Stimulated activated CD4-positive, alpha-beta T cell treated with anti-CD3 and anti-CD28 coated beads, Interleukin-15, amount 100 ng/mL, for 1 hour (primary cell): ENCODE measurements around the gene IFT122.
"Not testable (repeated sequence)": the region's sequence is repeated elsewhere in the genome, so short reads cannot be mapped to it uniquely, and the experiment has no call there.

ENCODE experiments used
- DNase-seq, 2 donors: peaks; one replicate each; pipeline ENCODE4 v3.0.0-alpha.2; 2020; ENCODE audit warnings: low read depth in 1 of 2, low spot score in 1 of 2

IFT122 gene

DNA sequence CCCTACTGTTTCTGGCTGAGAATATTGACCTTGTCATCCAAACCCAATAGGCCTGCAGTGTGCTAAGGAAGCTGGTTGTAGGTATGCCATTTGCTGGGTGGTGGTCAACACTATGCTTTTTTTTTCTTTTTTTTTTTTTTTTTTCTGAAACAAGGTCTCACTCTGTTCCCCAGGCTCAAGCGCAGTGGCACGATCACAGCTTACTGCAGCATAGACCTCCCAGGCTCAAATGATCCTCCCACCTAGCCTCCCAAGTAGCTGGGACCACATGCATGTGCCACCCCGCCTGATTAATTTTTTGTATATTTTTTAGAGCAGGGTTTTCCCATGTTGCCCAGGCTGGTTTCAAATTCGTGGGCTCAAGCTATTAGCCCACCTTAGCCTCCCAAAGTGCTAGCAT, 52.7 kb downstream of the IFT122 start:
- no peak for DNase-seq

DNA sequence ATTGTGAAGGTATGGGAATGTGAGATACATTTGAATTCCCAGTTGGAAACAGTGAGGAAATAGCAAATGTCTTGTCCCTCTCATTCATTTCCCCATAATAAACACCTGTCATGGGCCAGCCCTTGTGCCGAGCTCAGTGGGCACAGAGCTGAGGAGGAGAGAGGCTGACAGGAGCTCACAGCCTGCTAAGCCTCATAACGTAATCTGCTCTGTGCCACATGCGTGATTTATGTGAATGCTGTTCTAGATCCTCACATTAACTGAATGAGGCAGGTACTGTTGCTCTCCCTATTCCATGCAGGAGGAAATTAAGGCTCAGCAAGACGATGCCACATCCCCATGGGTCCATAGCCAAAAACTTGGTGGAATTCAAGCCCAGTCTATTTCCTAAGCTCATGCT, 53.2 kb downstream of the IFT122 start:
- no peak for DNase-seq

DNA sequence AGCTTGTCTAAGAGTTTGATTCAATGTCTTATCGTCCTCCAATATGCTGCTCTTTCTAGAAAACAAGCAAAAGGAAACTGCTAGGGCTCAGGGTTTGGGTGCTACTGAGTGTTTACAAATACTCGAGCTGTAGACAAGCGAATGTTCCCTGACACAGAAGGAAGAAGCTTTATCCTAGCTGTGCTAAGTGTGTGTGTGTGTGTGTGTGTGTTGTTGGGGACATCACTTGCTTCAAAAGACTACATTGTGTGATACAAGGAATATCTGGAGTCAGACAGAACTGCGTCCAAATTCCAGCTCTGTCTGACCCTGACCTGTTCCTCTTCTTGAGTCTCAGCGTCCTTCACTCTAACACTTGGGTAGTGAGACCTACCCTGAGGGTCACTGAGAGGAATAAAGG, 54.5 kb downstream of the IFT122 start:
- DNase-seq, result not testable (repeated sequence)

DNA sequence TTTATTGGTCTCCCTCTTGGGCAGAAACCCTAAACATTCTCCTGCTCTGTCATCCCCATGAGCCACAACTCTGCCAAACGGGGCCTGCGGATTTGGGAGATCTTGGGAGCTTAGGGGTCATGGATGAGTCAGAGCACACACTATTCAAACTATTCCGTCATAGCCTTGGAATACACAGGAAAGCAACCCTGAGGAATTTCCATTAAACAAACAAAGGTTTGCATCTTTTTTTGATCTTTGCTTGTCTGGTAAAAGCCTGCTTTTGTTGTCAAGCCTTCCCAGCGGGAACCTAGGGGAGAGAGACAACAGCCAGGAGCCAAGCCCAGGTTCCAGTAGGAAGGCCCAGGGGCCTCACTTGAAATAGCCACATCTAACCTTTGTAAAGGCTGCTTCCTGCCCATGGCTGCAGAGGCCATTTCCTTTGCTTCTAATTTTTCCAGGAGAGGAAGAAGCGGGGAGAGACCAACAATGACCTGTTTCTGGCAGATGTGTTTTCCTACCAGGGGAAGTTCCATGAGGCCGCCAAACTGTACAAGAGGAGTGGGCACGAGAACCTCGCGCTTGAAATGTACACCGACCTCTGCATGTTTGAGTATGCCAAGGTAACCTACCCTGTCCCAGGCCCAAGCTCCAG, 55.1 kb downstream of the IFT122 start:
- not testable (repeated sequence) for DNase-seq

DNA sequence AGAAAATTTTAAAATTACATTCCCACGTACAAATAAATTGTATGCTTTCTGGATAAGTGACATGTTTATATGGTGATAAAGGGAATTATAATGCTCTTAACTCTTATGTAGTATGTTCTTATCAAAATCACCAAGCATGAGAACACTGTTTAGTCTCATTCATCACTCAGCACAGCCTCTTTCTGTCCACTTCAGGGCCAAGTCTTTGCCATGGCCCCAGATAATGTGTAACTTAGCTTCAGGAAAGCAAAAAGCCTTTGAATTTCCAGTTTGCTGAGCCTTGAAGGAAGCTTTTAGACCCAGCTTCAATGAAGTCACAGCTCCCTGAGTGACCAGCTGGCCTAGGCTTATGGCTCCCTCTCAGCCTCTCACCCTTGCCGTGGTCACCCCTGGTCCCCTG, 57.9 kb downstream of the IFT122 start:
- not testable (repeated sequence) for DNase-seq

DNA sequence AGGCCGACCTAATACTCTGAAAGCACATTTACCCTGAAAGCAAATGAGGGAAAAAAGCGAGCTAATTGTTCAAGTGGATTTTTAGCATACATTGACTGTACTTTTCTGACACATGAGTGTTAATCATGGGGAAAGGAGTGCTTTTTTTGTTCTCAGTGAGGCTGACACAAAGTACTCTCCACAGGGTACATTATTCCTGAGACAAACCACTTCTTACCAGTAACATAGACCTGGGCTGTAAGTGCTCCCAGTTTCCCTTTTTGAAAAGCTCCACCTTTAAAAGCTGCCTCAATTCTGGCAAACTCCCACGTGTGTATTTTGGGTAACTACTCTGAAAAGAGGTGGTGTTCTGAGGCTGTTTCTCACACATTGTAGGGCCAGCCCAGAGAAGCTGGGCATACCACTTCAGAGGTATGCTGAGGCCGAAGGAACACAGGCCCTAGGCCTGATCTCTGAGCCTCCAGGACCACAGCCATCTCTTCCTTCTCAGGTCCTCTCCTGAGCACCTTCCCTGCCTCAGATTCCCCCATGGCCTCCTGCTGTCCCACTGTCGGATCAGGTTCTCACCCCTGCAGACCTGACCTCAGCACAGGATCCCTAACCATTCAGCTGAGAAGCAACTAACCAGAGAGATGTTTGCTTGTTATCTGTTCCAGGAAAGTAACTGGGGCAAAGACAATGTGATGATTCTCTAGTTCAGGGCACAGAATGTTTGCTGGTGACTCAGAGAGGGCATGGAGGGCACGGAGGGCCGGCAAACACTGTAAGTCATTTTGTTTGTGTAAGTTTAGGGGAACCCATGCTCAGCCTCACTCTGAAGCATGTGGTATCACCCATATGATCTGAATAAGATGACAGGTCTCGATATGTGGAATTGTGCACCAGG, 58.8 kb downstream of the IFT122 start:
- DNase-seq, result not testable (repeated sequence)

DNA sequence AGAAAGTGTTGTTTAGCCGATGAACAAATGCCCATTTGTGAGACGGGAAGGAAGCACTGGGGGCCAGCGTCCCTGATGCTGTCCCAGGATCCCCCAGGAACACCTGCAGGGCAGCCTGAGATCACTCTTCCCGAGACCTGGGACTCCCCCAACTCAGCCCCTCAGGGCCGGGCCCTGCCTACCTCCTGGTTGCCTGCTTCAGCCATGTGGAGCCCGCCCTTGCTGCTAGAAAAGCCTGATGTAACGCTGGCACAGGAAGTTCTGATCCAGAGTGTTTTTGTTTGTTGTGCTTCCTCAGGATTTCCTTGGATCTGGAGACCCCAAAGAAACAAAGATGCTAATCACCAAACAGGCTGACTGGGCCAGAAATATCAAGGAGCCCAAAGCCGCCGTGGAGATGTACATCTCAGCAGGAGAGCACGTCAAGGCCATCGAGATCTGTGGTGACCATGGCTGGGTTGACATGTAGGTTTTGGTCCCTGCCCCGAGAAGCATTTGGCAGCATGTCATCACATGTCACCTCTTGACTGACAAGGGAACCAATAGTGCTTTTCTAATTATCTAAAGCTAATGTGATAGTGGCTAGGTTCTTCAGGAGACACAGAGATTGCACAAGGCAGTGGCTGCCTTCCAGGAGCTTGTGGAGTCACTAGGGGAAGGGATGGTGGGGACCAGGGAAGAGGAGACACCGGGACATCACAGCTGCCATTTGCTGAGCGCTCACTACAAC, 59.7 kb downstream of the IFT122 start:
- DNase-seq, result not testable (repeated sequence)

DNA sequence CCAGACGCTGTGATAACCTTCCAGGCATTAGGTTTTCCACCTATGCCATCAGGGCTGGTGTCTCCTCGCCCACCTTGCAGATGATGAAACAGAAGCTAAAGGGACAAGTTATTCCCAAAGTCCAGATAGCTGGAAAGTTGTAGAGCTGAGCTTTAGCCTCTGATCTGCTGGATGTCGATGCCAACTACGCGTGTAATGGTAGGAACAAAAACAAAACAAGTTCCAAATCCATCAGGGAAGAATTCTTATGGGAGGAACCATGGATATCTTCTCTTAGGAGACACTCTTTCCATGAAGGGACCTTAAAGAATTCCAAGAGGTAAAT, 60.3 kb downstream of the IFT122 start:
- DNase-seq, result no peak

DNA sequence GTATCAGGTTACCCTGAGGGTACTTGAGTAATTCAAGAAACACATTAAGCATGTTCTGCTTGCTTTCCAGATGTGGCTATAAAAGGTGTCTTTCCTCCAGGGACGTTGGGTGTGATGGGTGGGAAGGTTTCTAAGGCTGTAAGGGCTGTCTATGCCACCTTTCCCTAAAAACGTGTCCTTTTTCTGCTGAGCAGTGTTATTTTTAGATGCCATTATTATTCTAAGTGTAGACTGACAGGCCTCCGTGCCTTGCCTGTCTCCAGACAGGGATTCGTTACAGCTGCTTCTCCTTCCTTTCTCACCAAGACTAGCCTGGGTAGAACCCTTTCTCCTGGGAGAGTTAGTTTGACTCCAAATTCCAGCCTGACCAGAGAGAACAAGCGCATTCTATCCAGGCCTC, 61.6 kb downstream of the IFT122 start:
- no peak for DNase-seq

DNA sequence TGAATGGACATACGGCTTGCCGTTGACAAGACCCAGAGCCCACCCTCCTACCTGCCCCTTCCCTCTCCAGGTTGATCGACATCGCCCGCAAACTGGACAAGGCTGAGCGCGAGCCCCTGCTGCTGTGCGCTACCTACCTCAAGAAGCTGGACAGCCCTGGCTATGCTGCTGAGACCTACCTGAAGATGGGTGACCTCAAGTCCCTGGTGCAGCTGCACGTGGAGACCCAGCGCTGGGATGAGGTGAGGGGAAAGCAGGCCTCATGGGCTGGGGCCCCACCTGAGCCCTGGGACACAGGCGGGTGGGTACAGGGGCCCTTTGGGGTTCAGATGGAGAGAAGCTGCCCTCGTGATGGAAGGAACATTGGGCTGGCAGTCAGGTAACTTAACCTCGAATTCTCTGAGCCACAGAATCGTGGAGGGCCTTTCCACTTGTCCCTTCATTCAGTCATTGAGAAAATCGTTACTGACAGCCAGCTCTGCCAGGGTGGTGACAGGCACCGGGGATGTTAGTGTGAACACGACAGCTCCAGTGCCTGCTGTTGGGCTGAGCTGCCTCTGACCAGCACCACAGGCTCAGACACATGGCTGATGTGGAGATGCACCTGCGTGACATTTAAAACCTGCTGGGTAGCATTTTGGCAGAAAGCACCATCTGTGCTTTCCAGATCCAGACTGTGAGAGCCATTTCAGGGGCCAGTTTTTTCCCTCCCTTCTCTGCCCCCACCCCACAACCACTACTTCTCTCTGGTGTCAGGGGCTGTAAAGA, 62.8 kb downstream of the IFT122 start:
- DNase-seq, result no peak

DNA sequence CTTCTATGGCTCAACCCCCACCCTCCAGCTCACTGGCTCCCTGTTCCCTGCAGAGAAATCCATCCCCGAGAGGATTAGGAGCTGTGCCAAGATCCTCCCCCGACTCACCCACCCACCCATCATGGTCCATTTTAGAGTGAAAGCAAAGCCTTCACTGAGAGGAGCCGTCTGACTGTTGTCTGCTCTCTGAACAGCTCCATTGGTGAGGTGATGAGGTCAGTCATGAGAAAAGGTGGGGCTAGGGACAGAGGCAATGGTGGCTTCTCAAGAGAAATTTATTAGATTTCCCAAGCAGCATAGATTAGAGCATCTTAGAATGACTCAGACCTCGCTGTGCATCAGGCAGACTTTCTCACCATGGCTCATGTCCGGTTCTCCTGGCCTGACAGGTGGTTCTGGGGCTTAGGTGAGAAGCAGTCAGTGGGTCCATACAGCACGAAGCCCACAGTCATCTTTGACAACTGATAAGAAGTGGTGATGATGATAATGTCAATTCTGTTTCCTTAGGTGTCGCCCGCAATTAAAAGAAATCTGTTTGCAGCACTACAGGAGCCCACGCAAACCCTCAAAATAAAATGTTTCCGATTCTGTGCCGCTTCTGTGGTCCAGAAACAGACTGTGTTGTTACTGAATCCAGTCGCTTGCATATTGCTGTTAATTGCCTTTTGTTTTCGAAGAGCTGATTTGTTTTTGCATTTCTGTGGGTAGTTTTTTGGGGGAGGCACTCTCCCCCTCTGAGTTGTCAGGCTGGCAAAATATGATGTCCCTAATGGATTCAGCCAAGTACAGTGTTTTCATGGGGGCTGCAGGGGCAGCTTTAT, 63.7 kb downstream of the IFT122 start:
- DNase-seq, result no peak

DNA sequence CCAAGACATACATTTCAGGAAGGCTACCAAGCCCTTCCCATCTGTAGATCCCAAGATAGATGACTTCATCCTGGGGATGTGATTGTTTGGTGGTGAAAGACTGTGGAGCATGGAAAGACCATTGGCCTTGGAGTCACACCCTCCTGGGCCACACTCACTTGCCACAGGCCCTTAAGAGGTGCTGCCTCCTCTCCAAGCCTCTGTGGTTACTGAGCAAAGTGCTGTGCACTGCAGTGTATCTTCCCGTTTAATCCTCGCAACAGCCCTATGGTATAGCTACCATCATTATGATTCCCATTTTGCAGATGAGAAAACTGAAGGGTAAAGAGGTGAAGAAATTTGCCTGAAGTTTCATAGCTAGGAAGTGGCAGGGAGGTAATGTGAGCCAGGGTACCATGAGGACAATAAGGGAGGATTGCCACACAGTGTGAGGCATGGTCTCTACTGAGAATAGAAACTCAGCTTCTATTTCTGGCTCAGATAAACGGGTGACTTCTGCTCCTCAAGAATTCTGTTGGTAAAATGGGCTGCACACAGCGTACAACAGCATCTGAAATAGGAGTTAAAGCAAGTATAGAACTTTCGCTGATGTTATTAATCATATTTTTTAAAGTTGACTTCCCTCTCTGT, 64.6 kb downstream of the IFT122 start:
- DNase-seq, result no peak

DNA sequence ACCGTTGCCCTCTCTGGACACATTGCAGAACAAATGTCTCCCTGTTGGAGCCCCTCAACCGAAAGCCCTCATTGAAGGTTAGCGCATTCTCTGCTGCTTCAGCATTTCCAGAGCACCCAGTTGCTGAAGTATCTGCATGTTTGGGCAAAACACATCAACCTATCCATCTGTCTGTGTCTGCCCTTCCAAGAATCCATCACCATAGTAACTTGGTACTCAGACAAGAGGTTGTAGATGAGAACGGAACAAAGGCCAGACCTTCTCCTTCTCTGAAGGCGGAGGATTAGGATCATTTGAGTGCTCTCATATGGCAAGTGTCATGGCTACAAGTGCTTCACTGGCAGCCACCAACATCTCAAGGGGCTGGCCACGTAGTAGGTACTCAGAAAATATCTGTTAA, 65.3 kb downstream of the IFT122 start:
- no peak for DNase-seq

DNA sequence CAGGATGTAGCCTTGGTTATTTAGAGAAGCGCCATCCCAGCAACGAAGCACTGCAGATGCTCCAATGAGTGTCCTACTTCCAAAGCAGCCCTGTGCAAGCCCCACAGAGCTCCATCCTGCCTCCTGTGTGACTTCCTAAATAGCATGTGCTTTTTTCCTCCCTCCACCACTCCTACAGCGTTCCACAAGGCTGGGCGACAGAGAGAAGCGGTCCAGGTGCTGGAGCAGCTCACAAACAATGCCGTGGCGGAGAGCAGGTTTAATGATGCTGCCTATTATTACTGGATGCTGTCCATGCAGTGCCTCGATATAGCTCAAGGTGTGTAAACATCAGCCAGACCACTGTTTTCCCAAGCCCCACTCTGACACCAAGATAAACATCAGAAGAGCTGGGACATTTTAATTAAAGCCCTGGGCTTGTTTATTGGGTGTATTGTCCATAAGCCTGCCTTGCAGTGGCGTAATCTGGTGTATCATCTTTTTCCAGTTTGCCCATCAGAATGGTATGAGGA, 66.3 kb downstream of the IFT122 start:
- no peak for DNase-seq

DNA sequence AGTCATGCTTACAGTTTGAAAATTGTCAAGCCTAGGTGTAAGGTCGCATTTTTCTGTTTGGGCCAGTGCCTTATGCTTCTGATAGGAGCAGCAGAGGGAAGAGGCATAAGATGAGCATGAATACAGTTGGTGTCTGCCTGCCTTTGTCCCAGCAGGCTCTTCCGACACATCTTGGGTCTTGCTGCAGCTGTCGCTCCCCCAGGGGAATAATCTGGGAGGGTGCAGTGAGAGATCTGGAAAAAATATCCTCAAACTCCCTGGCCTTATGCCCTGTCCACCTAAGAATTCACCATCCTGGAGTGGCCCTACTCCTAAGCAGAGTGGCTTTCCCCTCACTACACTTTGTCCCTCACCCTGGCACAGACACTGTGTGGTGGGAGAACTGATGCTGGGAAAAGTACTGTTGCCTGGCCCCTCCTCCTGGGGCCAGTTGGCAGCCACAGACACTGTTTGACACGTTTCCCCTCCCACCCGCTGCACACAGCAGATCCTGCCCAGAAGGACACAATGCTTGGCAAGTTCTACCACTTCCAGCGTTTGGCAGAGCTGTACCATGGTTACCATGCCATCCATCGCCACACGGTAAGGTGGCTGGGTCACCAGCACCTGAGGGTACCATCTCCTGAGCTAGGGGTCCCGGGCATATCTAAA, 67.3 kb downstream of the IFT122 start:
- DNase-seq, result no peak

DNA sequence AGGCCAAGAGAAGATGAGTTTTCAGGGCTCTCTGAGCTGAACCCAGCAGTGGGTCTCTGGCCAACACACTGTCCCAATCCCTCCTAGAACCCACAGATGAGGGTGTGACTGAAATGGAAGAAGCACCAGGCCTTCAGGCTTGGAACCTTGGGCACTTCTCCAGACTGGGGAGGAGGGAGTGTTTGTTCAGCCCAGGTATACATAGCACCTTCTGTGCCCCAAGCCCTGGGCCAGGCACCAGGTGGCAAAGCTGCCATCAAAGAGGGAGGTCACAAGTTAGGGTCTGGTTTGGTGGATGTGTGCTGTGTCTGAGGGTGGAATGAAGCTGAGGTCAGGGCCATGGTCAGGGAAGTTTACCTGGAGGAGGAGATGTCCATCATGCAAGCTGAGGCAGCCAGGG, 72.6 kb downstream of the IFT122 start:
- DNase-seq, result no peak

DNA sequence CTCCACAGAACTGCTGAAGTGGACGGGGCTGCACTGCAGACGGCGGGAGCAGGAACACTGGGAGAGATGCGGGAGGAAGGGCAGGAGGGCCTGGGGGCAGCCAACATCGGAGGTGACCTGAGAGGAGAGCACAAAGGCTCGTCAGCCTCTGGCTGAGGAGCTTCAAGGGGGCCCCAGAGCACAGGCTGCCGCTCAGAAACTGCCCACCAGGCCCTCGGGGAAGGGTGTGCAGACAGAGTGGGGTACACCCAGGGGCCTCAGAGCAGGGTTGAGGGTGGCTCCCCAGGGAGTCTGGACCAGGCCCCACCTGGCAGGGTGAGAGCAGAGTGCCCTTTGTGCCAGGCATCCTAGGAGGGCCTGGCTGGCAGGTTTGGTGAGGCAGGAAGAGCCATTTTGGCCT, 73.7 kb downstream of the IFT122 start:
- no peak for DNase-seq

DNA sequence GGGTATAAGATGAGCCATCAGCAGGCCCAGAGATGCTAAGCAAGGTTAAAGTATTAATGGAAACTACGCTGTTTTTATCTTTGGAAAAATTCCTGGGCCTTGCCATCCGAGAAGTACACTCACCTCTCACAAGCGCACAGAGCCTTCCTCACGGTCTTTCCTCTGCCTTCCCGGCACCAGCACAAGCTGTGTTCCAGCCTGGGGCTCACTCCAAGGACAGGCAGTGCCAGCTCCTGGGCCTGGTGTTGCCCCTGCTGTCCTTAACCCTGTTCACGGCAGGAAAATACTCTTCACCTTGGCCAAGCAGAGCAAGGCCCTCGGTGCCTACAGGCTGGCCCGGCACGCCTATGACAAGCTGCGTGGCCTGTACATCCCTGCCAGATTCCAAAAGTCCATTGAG, 74.1 kb downstream of the IFT122 start:
- DNase-seq, result no peak

DNA sequence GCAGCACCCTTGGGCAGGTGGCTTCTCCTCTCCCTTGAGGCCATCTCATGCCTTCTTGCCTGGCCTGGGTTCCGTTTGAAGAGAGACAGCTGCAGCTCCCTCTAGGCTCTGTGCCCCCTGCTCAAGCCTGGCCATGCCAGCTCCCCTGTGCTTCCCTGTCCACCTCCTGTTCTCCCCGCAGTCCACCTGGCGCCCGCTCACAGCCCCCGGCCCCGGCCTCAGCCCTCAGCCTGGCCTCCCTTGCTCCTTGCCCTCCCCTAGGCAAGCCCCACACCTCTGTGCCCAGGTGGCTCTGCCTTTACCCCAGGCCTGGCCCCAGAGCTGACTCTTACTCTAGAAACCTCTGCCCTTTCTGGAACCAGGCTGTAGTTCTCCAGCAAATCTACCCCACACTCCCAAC, 74.5 kb downstream of the IFT122 start:
- DNase-seq, result no peak
